HepG2 (cell line): ENCODE results near the gene SLC35A1. TPM values are rescaled to one million over a fixed set of nuclear protein-coding genes. Genes with fewer than 3 reads are reported as not detected.
A peak's percentile ranks its signal among the peaks of the same experiment; 100 is the strongest.

ENCODE experiments used
- CEBPG ChIP-seq: IDR thresholded peaks from 2 replicates; pipeline ENCODE4 v1.6.1; 2016
- FOXP1 ChIP-seq, 2 experiments: fragments of 450-650 bp in 1 of 2; IDR thresholded peaks; 2 replicates each; pipeline ENCODE4 v1.6.1; 2017 to 2018; ENCODE audit warnings: antibody characterized with exemption in 1 of 2
- TGIF2 ChIP-seq: IDR thresholded peaks from 2 replicates; pipeline ENCODE4 v1.6.1; 2016; ENCODE audit warnings: control low read depth, missing compliant biosample characterization
- ZFP1 ChIP-seq: IDR thresholded peaks from 2 replicates; pipeline ENCODE4 v1.6.1; 2016
- ZFYVE20 ChIP-seq: sonication (generic); formaldehyde crosslinking; IDR thresholded peaks from 2 replicates; pipeline ENCODE4 v1.8.0; 2023; ENCODE audit warnings: low read depth, mild to moderate bottlenecking, moderate library complexity, missing genetic modification reagents, borderline replicate concordance
- ZNF143 ChIP-seq: sonication (generic); formaldehyde crosslinking; IDR thresholded peaks from 2 replicates; pipeline ENCODE4 v1.4.0; 2020; ENCODE audit warnings: missing genetic modification reagents
- ZNF652 ChIP-seq: IDR thresholded peaks from 2 replicates; pipeline ENCODE4 v1.6.1; 2016; ENCODE audit warnings: low read depth, borderline replicate concordance
- ZNF775 ChIP-seq: sonication (generic); formaldehyde crosslinking; IDR thresholded peaks from 2 replicates; pipeline ENCODE4 v1.4.0; 2020; ENCODE audit warnings: missing genetic modification reagents, mild to moderate bottlenecking, moderate library complexity, borderline replicate concordance
- polyA plus RNA-seq, 8 experiments: library from polyadenylated mRNA; depleted of rRNA in 3 of 8; stranded (reverse) in 7 of 8; unstranded in 1 of 8; fragments of >200 nt; fragmentation: Illumina TruSeq in 4 of 8; extraction: Trizol in 4 of 8; gene quantifications; 2 replicates each; pipeline versions ENCODE4 v1.2.1 to v1.2.3, GENCODE V29; 2011 to 2016; ENCODE audit warnings: low read depth in 4 of 8, missing spikeins in 1 of 8, mixed read lengths in 1 of 8; ENCODE audit not compliant: insufficient read depth in 1 of 8
- total RNA-seq, 5 experiments: library from RNA; depleted of rRNA; stranded (reverse); fragments of >200 nt; fragmentation: Illumina TruSeq; extraction: Trizol; gene quantifications; 2 replicates each; pipeline ENCODE4 v1.2.3, GENCODE V29; 2016; ENCODE audit warnings: low read depth in 1 of 5
- TF ChIP-seq, protein P1 (sequence below): IDR thresholded peaks from 2 replicates; pipeline ENCODE4 v1.6.1; 2016
- TF ChIP-seq, protein P2 (sequence below): IDR thresholded peaks from 2 replicates; pipeline ENCODE4 v1.4.0; 2020; ENCODE audit warnings: mild to moderate bottlenecking, missing genetic modification reagents
- TF ChIP-seq, protein P3 (sequence below): sonication (generic); formaldehyde crosslinking; IDR thresholded peaks from 2 replicates; pipeline ENCODE4 v1.5.0; 2020; ENCODE audit warnings: missing genetic modification reagents
- TF ChIP-seq, protein P4 (sequence below): sonication (generic); formaldehyde crosslinking; IDR thresholded peaks from 2 replicates; pipeline ENCODE4 v1.4.0; 2020; ENCODE audit warnings: missing genetic modification reagents

The SLC35A1 gene
- total and polyA plus RNA-seq, 2 of the 13 experiments (the other 11 are each of a cell fraction or from before 2014, with no cell fraction given): 24.8 to 25.1 TPM

DNA sequence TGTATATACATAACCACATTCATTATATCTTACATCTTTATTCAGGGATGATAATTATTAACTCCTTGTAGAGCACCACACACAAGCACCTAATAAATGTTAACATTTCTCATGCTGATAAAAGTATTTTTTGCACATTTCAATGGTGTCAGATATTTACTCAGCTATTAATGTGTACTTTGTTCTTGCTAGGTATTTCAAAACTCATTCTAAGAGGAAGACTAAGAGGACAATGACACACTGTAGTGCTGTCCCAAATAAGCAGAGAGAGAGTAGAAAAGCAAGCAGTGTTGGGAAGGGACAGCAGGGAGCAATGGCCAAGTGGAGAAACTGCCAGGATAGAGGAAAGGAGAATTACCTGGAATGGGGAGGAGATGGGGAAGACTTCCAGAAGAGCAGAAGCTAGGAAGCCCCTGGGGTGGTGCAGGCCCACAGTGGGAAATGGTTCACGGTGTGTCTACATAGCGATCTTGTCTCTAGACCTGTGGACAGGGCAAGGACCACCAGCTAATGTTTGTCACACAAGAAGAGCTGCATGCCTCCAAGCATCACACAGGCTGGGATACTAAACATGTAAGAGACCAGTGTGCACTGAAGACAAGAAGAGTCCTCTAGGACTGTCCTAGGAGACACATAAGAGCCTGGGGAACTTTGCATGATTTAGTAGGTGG, 61.7 kb downstream of the SLC35A1 start (continued):
- TF ChIP-seq, protein P1, sequence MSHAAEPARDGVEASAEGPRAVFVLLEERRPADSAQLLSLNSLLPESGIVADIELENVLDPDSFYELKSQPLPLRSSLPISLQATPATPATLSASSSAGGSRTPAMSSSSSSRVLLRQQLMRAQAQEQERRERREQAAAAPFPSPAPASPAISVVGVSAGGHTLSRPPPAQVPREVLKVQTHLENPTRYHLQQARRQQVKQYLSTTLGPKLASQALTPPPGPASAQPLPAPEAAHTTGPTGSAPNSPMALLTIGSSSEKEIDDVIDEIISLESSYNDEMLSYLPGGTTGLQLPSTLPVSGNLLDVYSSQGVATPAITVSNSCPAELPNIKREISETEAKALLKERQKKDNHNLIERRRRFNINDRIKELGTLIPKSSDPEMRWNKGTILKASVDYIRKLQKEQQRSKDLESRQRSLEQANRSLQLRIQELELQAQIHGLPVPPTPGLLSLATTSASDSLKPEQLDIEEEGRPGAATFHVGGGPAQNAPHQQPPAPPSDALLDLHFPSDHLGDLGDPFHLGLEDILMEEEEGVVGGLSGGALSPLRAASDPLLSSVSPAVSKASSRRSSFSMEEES (CRISPR knock-in tag): no peak
- TF ChIP-seq TGIF2 (no peak), ZFYVE20 (CRISPR knock-in tag) (no peak), ZNF775 (CRISPR knock-in tag) (no peak), CEBPG (CRISPR knock-in tag) (peak; percentile 86), ZNF652 (CRISPR knock-in tag) (peak; percentile 81), ZFP1 (CRISPR knock-in tag) (peak; percentile 21; the same call in 1 of the 2 replicates), FOXP1 (IDR thresholded peaks at IDR 0.05) (no peak), FOXP1 (CRISPR knock-in tag; IDR thresholded peaks at IDR 0.05) (peak; percentile 74), ZNF143 (CRISPR knock-in tag) (no peak)
- TF ChIP-seq, protein P2, sequence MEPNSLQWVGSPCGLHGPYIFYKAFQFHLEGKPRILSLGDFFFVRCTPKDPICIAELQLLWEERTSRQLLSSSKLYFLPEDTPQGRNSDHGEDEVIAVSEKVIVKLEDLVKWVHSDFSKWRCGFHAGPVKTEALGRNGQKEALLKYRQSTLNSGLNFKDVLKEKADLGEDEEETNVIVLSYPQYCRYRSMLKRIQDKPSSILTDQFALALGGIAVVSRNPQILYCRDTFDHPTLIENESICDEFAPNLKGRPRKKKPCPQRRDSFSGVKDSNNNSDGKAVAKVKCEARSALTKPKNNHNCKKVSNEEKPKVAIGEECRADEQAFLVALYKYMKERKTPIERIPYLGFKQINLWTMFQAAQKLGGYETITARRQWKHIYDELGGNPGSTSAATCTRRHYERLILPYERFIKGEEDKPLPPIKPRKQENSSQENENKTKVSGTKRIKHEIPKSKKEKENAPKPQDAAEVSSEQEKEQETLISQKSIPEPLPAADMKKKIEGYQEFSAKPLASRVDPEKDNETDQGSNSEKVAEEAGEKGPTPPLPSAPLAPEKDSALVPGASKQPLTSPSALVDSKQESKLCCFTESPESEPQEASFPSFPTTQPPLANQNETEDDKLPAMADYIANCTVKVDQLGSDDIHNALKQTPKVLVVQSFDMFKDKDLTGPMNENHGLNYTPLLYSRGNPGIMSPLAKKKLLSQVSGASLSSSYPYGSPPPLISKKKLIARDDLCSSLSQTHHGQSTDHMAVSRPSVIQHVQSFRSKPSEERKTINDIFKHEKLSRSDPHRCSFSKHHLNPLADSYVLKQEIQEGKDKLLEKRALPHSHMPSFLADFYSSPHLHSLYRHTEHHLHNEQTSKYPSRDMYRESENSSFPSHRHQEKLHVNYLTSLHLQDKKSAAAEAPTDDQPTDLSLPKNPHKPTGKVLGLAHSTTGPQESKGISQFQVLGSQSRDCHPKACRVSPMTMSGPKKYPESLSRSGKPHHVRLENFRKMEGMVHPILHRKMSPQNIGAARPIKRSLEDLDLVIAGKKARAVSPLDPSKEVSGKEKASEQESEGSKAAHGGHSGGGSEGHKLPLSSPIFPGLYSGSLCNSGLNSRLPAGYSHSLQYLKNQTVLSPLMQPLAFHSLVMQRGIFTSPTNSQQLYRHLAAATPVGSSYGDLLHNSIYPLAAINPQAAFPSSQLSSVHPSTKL: peak; percentile 94
- TF ChIP-seq, protein P3, sequence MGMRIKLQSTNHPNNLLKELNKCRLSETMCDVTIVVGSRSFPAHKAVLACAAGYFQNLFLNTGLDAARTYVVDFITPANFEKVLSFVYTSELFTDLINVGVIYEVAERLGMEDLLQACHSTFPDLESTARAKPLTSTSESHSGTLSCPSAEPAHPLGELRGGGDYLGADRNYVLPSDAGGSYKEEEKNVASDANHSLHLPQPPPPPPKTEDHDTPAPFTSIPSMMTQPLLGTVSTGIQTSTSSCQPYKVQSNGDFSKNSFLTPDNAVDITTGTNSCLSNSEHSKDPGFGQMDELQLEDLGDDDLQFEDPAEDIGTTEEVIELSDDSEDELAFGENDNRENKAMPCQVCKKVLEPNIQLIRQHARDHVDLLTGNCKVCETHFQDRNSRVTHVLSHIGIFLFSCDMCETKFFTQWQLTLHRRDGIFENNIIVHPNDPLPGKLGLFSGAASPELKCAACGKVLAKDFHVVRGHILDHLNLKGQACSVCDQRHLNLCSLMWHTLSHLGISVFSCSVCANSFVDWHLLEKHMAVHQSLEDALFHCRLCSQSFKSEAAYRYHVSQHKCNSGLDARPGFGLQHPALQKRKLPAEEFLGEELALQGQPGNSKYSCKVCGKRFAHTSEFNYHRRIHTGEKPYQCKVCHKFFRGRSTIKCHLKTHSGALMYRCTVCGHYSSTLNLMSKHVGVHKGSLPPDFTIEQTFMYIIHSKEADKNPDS (CRISPR knock-in tag): 0 out of 2 replicates have a peak, but pooled peaks have one; percentile 33
- TF ChIP-seq, protein P4, sequence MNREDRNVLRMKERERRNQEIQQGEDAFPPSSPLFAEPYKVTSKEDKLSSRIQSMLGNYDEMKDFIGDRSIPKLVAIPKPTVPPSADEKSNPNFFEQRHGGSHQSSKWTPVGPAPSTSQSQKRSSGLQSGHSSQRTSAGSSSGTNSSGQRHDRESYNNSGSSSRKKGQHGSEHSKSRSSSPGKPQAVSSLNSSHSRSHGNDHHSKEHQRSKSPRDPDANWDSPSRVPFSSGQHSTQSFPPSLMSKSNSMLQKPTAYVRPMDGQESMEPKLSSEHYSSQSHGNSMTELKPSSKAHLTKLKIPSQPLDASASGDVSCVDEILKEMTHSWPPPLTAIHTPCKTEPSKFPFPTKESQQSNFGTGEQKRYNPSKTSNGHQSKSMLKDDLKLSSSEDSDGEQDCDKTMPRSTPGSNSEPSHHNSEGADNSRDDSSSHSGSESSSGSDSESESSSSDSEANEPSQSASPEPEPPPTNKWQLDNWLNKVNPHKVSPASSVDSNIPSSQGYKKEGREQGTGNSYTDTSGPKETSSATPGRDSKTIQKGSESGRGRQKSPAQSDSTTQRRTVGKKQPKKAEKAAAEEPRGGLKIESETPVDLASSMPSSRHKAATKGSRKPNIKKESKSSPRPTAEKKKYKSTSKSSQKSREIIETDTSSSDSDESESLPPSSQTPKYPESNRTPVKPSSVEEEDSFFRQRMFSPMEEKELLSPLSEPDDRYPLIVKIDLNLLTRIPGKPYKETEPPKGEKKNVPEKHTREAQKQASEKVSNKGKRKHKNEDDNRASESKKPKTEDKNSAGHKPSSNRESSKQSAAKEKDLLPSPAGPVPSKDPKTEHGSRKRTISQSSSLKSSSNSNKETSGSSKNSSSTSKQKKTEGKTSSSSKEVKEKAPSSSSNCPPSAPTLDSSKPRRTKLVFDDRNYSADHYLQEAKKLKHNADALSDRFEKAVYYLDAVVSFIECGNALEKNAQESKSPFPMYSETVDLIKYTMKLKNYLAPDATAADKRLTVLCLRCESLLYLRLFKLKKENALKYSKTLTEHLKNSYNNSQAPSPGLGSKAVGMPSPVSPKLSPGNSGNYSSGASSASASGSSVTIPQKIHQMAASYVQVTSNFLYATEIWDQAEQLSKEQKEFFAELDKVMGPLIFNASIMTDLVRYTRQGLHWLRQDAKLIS (CRISPR knock-in tag): no peak
